ENCODE measurements around the gene SLFN5.
"Not testable (repeated sequence)": the region's sequence is repeated elsewhere in the genome, so short reads cannot be mapped to it uniquely, and the experiment has no call there.

The SLFN5 gene

GRCh38 chr17:35242158-35242804 is 591 bp upstream of the SLFN5 start:
- peak; percentile 4 for DNase-seq (ENCODE audit: low read depth)

- peak; percentile 68 for DNase-seq (ENCODE audit: low read depth)
Observed at GRCh38 chr17:35243561-35244340, 879 bp downstream of the SLFN5 start.

GRCh38 chr17:35244341-35245195 is 1.7 kb downstream of the SLFN5 start:
- DNase-seq (ENCODE audit: low read depth), result peak; percentile 92

- peak; percentile 94 for DNase-seq (ENCODE audit: low read depth)
Observed at GRCh38 chr17:35245196-35245486, 2.3 kb downstream of the SLFN5 start.

- DNase-seq (ENCODE audit: low read depth), result peak; percentile 45
Observed at GRCh38 chr17:35252651-35253050, 9.8 kb downstream of the SLFN5 start.

- DNase-seq (ENCODE audit: low read depth), result peak; percentile 97
Observed at GRCh38 chr17:35254107-35254773, 11.4 kb downstream of the SLFN5 start.

GRCh38 chr17:35255316-35255715 is 12.4 kb downstream of the SLFN5 start:
- no peak for DNase-seq (ENCODE audit: low read depth)

GRCh38 chr17:35256629-35257028 is 13.8 kb downstream of the SLFN5 start:
- DNase-seq (ENCODE audit: low read depth), result no peak

GRCh38 chr17:35257208-35257659 is 14.4 kb downstream of the SLFN5 start:
- peak; percentile 57 for DNase-seq (ENCODE audit: low read depth)

GRCh38 chr17:35259001-35259400 is 16.1 kb downstream of the SLFN5 start:
- no peak for DNase-seq (ENCODE audit: low read depth)

GRCh38 chr17:35265071-35265470 is 22.2 kb downstream of the SLFN5 start:
- no peak for DNase-seq (ENCODE audit: low read depth)

GRCh38 chr17:35265566-35266141 is 22.8 kb downstream of the SLFN5 start:
- no peak for DNase-seq (ENCODE audit: low read depth)

- not testable (repeated sequence) for DNase-seq (ENCODE audit: low read depth)
Observed at GRCh38 chr17:35274167-35275066, 31.5 kb downstream of the SLFN5 start.

GRCh38 chr17:35278454-35278853 is 35.6 kb downstream of the SLFN5 start:
- DNase-seq (ENCODE audit: low read depth), result not testable (repeated sequence)

- DNase-seq (ENCODE audit: low read depth), result not testable (repeated sequence)
Observed at GRCh38 chr17:35278876-35279275, 36.0 kb downstream of the SLFN5 start.

- DNase-seq (ENCODE audit: low read depth), result no peak
Observed at GRCh38 chr17:35283767-35284166, 40.9 kb downstream of the SLFN5 start.

- no peak for DNase-seq (ENCODE audit: low read depth)
Observed at GRCh38 chr17:35284955-35285354, 42.1 kb downstream of the SLFN5 start.

GRCh38 chr17:35286120-35286781 is 43.4 kb downstream of the SLFN5 start:
- DNase-seq (ENCODE audit: low read depth), result no peak

- no peak for DNase-seq (ENCODE audit: low read depth)
Observed at GRCh38 chr17:35287286-35287811, 44.5 kb downstream of the SLFN5 start.

- no peak for DNase-seq (ENCODE audit: low read depth)
Observed at GRCh38 chr17:35289222-35289621, 46.4 kb downstream of the SLFN5 start.

All from fibroblast of gingiva (primary cell).